Embryonic facial prominence (tissue), 1 donor: Measurements from ENCODE around the gene LTK.

ENCODE experiments used
- DNase-seq: peaks from one replicate; pipeline ENCODE4 v3.0.0-alpha.2; 2016; ENCODE audit errors: extremely low spot score

LTK gene

DNA sequence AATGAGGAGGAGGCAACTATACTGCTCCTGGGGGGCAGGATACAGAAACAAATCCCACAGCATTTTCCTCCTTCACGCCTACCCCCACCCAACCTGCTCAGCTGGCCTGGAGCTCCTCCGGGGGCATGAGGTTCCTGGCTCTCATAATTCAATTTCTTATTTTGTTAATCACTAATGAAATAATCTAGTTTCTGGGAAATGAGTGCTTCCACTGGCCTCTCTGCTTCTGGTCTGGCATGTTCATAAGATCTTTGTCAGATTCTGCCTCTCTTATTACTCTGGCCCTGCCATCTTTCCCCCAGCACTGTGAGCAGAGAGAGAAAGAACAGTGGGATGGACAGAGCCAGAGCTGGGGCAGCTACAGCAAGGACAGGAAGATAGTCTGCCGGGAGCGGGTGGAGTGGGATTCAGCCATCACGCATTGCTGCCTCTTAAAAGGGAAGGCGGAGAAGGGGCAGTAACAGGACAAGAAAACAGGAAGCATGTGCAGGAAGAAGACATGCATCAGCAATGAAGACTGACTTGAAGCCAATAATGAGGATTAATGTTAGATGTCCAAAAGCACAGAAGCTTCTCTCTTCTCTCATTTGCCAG is 16.8 kb upstream of the LTK start:
- DNase-seq: no peak

- no peak for DNase-seq
Measured at GRCh38 chr15:41523097-41523496, 9.5 kb upstream of the LTK start.

DNA sequence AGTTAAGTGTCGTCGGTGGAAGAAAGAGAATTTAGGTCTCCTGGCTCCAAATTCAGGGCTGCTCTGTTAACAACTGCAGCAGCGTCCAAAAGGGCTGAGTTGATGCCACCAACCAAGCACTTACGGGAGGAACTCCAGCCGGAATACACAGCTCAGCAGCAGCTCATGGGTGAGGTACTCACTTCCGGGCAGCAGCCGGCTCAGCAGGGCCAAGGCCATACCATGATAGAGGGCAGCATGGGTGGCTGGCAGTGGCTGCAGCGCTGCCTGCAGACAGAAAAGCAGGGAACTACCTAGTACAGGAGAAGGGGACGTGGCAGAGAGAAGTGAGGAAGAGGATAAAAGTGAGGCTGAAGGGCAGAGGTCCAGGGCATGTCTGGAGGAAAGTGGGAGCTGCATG is 8.0 kb upstream of the LTK start:
- DNase-seq: no peak

DNA sequence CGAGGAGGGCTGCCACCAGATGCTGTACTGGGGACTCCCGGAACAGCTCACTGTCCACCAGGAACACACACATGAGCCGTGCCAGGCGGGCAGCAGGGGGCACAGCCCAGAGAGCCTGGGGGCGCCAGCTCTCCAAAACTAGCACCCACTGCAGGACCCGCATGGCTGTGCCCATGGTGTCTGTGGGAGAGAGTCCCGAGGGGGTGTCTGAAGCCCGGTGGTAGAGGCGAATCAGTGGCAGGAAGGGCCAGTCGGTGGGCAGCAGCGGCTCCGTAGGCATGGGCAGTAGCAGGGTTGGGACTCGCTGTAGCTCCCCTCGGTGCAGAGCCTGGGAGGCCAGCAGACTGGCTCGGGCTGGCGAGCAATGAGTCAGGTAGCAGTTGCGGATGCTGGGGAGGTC is 7.0 kb upstream of the LTK start:
- no peak for DNase-seq

DNA sequence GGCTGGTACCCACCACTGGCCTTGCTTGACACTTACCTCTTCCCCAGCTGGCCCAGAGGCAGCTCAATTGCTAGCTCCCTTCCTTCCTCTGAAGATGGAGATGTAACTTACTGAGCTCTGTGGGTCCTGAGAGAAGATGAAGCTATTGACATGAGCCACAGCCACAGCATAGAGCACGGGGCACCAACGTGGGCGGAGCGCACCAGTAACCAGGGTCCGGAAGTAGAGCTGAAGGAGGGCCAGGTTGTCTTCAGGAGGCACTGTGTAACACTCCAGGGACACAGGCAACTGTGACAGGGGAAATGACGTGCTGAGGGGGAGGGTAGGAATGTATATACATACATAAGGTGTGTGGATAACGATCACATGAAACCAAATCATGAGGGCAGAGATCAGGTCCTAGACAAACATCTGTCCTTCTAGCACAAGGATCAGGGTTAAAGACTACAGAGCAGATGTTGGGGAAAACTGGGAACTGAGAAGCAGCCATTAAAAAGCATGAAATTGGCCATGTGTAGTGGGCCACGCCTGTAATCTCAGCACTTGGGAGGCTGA is 4.3 kb upstream of the LTK start:
- DNase-seq: no peak

GRCh38 chr15:41512940-41513505 is 604 bp downstream of the LTK start:
- no peak for DNase-seq

DNA sequence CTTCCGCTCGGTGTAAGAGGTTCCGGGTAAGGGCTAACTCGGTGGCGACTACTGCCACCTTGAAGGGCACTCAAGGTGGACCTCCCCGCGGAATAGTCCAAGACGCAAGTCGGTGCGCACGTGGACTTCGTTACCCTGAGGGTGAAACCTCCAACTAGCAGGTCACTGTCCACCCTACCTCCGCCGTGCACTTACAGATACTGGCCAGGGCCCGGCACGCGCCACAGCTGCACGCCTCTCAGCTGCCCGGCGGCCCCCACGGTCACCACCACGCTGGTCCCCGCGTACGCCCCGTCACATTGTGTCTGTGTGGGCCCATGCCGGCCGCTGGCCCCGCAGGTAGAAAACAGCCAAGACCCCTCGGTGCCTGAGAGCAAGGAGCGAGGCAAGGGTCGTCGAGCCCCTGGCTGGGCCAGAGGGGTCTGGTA is 1.1 kb downstream of the LTK start:
- DNase-seq: no peak

DNA sequence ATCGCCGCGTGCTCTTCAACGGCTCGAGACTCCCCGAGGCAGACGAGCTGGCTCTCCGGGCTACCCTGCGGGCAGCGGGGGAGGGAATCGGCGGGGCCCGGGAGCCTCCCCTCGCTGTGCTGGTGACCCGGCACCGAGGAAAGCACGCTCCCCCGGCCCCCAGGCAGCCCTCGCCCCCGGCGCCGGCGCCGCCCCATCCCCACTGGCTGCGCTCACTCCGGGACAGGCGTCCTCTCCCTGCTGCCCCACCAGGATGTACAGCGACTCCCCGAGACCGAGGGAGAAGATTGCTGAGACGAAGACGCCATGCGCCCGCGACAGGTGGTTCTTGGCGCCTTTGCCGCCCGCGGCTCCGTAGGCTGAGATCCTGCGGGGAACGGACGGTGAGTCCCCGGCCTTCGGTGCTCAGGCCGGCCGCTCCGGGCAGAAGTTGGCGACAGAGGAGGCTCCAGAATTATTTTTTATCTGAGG is 1.7 kb downstream of the LTK start:
- DNase-seq: no peak

DNA sequence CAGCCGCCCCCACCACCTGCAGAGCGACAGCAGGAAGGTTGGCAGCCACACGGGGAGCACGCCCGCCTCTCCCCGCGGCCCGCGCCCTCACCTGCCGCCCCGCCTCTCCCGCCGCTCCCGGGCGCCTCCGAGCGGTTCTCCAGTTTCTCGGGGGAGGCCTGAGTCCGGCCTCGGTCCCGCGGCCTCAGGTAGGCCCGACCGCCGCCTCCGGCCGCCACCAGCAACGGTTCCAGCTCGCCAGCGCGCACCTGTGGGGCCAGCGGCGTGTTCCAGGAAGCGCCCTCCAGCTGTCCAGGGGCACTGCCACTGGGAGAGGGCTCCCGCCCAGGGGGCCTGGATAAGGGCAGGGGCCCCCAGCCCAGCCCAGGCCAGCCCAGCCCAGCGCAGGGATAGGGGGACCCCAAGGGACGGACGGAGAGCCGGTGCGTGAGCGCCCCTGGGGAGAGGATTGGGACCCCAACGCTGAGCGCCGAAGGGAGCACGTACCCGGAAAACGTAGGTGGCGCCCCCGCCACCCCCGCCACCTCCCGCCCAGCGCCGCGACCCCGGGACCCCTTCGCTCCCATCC is 2.2 kb downstream of the LTK start:
- no peak for DNase-seq

GRCh38 chr15:41510728-41511127 is 2.9 kb downstream of the LTK start:
- no peak for DNase-seq

- DNase-seq: no peak
Measured at GRCh38 chr15:41507820-41508290, 5.8 kb downstream of the LTK start.

DNA sequence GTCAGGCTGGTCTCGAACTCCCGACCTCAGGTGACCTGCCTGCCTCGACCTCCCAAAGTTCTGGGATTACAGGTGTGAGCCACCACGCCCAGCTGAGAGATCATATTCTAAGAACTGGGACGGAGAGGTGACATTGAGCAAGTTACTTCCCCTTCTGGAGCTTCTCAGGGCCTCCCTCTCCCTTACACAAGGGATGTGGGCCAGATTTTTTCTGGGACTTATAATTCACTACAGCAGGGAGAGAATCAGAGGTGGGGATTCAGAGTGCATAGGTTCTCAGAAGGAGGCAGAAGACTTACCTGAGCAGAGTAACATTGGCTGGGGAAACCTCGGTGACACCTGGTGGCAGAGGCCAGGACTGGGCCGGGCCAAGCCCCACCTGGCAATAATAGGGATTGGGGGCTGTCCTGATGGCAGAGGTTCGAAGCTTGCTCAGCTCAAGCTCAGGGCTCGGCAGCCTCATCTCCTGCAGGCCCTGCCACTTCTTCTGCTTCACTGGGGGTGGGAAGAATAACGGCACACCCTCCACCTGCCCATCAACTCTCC is 6.8 kb downstream of the LTK start:
- no peak for DNase-seq

DNA sequence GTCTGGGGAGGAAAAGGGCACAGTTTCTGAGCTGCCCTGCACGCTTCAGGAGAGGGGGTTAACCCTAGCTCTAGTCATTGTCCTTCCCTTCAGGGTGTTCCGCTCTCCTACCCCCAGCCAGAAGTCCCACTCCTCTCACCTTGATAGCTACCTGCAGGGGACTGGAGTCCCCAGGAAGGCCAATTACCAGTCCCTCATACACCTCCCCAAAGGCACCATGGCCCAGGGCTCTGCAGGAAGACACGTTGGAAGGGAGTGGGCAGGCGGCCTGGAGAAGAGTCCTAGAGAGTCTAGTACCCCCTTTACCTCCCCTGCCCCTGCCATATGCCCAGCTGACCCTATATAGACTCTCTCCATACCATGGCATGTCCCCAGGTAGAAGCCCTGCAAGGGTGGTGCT is 7.9 kb downstream of the LTK start:
- no peak for DNase-seq

- no peak for DNase-seq
Measured at GRCh38 chr15:41504751-41505492, 8.7 kb downstream of the LTK start.

DNA sequence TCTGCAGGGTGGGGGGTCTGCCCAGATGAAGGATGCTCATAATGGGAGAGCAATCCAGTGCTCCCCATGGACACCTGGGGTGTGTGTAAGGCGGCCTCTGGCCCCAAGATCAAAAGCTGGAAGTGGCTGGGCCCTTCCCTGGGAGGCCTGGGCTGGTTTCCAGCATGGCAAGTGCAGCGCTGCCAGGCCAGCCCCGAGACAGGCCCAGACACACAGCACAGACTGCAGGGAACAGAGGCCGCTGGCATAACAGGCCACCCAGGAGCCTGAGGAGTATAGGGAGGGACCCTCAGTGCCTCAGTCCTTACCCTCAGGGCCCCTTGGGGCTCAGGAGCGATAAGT is 10.0 kb downstream of the LTK start:
- no peak for DNase-seq

DNA sequence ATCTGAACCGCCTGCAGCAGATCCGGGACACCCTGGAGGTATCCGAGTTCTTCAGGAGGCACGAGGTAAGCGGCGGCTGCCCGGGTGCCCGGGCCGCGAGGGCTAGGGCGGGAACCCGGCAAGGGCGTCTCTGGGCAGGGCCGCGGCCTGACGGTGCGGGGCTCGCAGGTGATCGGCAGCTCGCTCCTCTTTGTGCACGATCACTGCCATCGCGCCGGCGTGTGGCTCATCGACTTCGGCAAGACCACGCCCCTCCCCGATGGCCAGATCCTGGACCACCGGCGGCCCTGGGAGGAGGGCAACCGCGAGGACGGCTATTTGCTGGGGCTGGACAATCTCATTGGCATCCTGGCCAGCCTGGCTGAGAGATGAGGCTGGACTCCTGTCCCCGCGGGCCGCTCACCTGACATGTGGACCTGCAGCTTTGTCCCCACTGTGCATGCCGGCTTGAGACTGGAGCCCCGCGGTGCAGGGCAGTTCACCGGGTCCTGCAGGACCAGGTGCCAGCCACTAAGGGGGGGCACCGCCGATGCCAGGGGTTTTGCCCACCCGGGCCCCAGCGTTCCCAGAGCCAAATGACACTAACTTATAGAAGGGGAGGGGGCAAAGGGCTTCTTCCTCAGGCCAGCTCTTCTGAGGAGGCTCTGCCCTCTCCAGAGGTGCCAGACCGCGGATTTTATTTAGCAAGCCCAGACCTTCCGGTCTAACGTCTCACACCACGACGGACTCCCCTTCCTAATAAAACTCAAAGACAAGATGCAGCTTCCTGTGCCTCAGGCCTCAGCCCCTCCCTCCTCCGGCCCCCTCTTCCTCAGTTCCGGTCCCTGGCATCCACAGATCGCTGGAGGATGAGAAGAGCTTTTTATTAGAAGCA is 10.6 kb downstream of the LTK start:
- peak; percentile 51 for DNase-seq

GRCh38 chr15:41501931-41502794 is 11.5 kb downstream of the LTK start:
- no peak for DNase-seq

- no peak for DNase-seq
Measured at GRCh38 chr15:41501191-41501917, 12.3 kb downstream of the LTK start.

- no peak for DNase-seq
Measured at GRCh38 chr15:41499109-41499851, 14.3 kb downstream of the LTK start.
